Measurements from ENCODE around the gene ZNF891.
A peak's percentile ranks its signal among the peaks of the same experiment; 100 is the strongest.

ZNF891 gene

GRCh38 chr12:133080026-133080367 lies 50.1 kb downstream of the ZNF891 start:
- peak overlapping the region; percentile 91 for H3K4me3 ChIP-seq (ENCODE audit: low read depth, low read length)
- TF ChIP-seq CTCF (IDR thresholded peaks at IDR 0.05; ENCODE audit: insufficient read depth, low read length, missing control alignments) = no peak
- CTCF ChIA-PET = interaction anchor here (1.1 kb wide), 1 partner anchor 93 kb away, joined by 4 read pairs; the partner anchor contains the start of gene ZNF26
- peak; percentile 98 for DNase-seq (ENCODE audit: low read depth, low spot score)
- POLR2A ChIA-PET = interaction anchor here (0.6 to 1.1 kb wide), 6 partner anchors 12 to 193 kb away, joined by 3 to 4 read pairs (median 4); partner anchors contain the start of genes CHFR, ZNF10 and ZNF891

DNA sequence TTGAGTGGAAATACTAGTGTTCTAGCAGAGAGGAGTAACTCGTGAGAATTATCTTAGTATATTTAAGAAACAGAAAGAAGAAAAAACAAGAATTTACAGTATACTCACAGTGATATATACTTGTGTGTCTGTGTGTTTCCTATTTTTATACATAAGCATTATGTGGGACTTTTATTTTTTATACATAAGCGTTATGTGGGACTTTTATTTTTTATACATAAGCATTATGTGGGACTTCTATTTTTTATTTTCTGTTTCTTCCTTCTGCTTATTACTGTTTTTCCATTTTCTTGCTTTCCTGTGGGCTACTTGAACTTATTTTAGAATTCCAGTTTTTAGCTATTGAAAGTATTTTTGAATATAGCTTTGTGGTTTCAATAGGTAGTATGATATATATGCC lies 56.2 kb downstream of the ZNF891 start:
- DNase-seq (ENCODE audit: low read depth, low spot score) = no peak
- no peak overlapping the region for H3K4me3 ChIP-seq (ENCODE audit: low read depth, low read length)
- POLR2A ChIA-PET = no interaction called here
- TF ChIP-seq CTCF (IDR thresholded peaks at IDR 0.05; ENCODE audit: insufficient read depth, low read length, missing control alignments) = no peak
- CTCF ChIA-PET = no interaction called here

- no peak overlapping the region for H3K4me3 ChIP-seq (ENCODE audit: low read depth, low read length)
- DNase-seq (ENCODE audit: low read depth, low spot score) = no peak
- ChIA-PET CTCF (no interaction called here), POLR2A (no interaction called here)
- no peak for TF ChIP-seq CTCF (IDR thresholded peaks at IDR 0.05; ENCODE audit: insufficient read depth, low read length, missing control alignments)
These were observed 66.5 kb downstream of the ZNF891 start for GRCh38 chr12:133063556-133063955.

- POLR2A ChIA-PET = no interaction called here
- no peak for TF ChIP-seq CTCF (IDR thresholded peaks at IDR 0.05; ENCODE audit: insufficient read depth, low read length, missing control alignments)
- no peak overlapping the region for H3K4me3 ChIP-seq (ENCODE audit: low read depth, low read length)
- DNase-seq (ENCODE audit: low read depth, low spot score) = no peak
- CTCF ChIA-PET = no interaction called here
These were observed 68.1 kb downstream of the ZNF891 start for GRCh38 chr12:133061954-133062353.

- DNase-seq (ENCODE audit: low read depth, low spot score) = no peak
- ChIA-PET POLR2A (no interaction called here), CTCF (no interaction called here)
- H3K4me3 ChIP-seq (ENCODE audit: low read depth, low read length) = no peak overlapping the region
- no peak for TF ChIP-seq CTCF (IDR thresholded peaks at IDR 0.05; ENCODE audit: insufficient read depth, low read length, missing control alignments)
These were observed 71.6 kb downstream of the ZNF891 start for GRCh38 chr12:133058203-133059113.

GRCh38 chr12:133057446-133057845 lies 72.6 kb downstream of the ZNF891 start:
- no peak for TF ChIP-seq CTCF (IDR thresholded peaks at IDR 0.05; ENCODE audit: insufficient read depth, low read length, missing control alignments)
- POLR2A ChIA-PET = no interaction called here
- CTCF ChIA-PET = no interaction called here
- no peak for DNase-seq (ENCODE audit: low read depth, low spot score)
- H3K4me3 ChIP-seq (ENCODE audit: low read depth, low read length) = no peak overlapping the region

Data from AG04449 (cell line).